ENCODE results near the gene WNT3A.

GRCh38 chr1:228039986-228040385 lies 33.2 kb downstream of the WNT3A start:
- TF ChIP-seq POLR2A (conservative IDR thresholded peaks at IDR 0.05) (no peak), MAFF (IDR thresholded peaks at IDR 0.05; ENCODE audit: low read length) (no peak), RBBP5 (IDR thresholded peaks at IDR 0.05; ENCODE audit: borderline replicate concordance, insufficient read depth, low read length, poor library complexity, severe bottlenecking) (no peak), RCOR1 (IDR thresholded peaks at IDR 0.05; ENCODE audit: borderline replicate concordance in 1 of 2, low read depth in 2 of 2, low read length in 2 of 2) (no peak), ZNF24 (IDR thresholded peaks at IDR 0.05) (no peak), EZH2 (IDR thresholded peaks at IDR 0.05; ENCODE audit: borderline replicate concordance, low read depth, low read length) (no peak)
